HG03108 (cell line): ENCODE data around the gene RPL18A.
"Not testable (repeated sequence)": the region's sequence is repeated elsewhere in the genome, so short reads cannot be mapped to it uniquely, and the experiment has no call there.

Experiments used
- ATAC-seq: cut with Tn5 transposase; IDR thresholded peaks from one replicate; pipeline ENCODE4 v1.9.1; 2021; ENCODE audit warnings: moderate library complexity; ENCODE audit not compliant: unreplicated experiment

RPL18A gene

GRCh38 chr19:17866312-17866963 lies 6.7 kb downstream of the RPL18A start:
- ATAC-seq: no peak

DNA sequence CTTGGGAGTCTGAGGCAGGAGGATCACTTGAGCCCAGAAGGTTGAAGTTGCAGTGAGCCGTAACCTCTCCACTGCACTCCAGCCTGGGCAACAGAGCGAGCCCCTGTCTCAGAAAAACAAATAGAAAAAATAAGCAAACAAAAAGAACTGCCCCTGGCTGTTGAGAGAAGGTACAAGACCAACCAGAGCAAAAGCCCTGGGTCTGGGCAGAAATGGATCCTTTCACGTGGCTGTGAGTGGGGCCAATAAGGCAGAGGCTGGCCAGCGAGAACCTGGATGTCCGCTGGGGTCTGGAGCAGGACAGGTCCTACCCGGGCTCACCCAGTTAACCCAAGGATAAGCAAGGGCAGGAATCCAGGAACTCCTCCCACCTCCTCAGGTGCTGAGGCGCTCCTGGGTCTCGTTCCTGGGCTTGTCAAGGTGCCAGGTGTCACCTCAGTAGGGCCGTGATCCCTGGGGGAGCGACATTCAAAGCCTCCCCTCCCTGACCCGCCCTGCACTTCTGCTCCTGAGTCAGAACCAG lies 7.3 kb downstream of the RPL18A start:
- ATAC-seq: no peak

GRCh38 chr19:17868669-17869068 lies 9.0 kb downstream of the RPL18A start:
- ATAC-seq: no peak

- no peak for ATAC-seq
Measured at GRCh38 chr19:17869114-17869608, 9.5 kb downstream of the RPL18A start.

- ATAC-seq: no peak
Measured at GRCh38 chr19:17871032-17871877, 11.5 kb downstream of the RPL18A start.

DNA sequence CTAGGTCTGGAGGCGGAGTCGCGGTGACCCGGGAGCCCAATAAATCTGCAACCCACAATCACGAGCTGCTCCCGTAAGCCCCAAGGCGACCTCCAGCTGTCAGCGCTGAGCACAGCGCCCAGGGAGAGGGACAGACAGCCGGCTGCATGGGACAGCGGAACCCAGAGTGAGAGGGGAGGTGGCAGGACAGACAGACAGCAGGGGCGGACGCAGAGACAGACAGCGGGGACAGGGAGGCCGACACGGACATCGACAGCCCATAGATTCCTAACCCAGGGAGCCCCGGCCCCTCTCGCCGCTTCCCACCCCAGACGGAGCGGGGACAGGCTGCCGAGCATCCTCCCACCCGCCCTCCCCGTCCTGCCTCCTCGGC lies 12.2 kb downstream of the RPL18A start, which contains the start of gene SLC5A5:
Gene SLC5A5, plus strand, starts transcription at position 68 of the 373 bp plus-strand sequence. CDS start 375 bp downstream, outside the sequence.
- ATAC-seq: no peak

DNA sequence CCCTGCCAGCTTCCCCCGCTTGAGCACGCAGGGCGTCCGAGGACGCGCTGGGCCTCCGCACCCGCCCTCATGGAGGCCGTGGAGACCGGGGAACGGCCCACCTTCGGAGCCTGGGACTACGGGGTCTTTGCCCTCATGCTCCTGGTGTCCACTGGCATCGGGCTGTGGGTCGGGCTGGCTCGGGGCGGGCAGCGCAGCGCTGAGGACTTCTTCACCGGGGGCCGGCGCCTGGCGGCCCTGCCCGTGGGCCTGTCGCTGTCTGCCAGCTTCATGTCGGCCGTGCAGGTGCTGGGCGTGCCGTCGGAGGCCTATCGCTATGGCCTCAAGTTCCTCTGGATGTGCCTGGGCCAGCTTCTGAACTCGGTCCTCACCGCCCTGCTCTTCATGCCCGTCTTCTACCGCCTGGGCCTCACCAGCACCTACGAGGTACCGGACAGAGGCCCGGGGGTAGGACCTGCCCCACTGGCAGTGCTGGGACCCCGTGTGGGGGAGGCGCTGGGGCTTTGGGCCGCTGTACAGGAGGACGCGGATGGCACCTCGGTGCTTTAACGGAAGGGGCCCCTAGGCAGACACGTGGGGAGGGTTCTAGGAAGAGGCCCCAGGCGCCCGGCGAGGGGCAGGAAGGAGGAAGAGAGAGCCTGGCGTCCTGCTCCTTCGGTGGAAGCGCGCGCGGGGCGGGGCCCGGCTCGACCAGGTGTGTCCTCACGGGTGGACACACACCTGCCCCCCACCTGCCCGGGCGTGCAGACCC lies 12.7 kb downstream of the RPL18A start:
- no peak for ATAC-seq

GRCh38 chr19:17873786-17874757 lies 14.4 kb downstream of the RPL18A start:
- no peak for ATAC-seq

GRCh38 chr19:17874758-17875135 lies 15.0 kb downstream of the RPL18A start:
- no peak for ATAC-seq

- no peak for ATAC-seq
Measured at GRCh38 chr19:17877696-17878095, 18.0 kb downstream of the RPL18A start.

GRCh38 chr19:17879466-17879865 lies 19.8 kb downstream of the RPL18A start:
- ATAC-seq: no peak

GRCh38 chr19:17881701-17882100 lies 22.0 kb downstream of the RPL18A start:
- no peak for ATAC-seq

GRCh38 chr19:17883627-17884410 lies 24.1 kb downstream of the RPL18A start:
- no peak for ATAC-seq

DNA sequence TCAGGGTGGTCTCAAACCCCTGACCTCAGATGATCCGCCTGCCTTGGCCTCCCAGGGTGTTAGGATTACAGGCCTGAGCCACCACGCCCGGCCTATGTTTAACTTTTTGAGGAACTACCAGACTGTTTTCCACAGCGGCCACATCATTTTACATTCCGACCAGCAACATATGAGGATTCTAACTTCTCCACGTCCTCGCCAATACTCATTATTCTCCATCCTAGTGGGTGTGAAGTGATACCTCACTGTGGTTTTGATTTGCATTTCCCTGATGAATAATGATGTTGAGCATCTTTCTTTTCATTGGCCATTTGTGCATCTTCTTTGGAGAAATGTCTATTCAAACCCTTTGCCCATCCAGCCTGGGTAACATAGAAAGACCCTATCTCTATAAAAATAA lies 26.8 kb downstream of the RPL18A start:
- no peak for ATAC-seq

DNA sequence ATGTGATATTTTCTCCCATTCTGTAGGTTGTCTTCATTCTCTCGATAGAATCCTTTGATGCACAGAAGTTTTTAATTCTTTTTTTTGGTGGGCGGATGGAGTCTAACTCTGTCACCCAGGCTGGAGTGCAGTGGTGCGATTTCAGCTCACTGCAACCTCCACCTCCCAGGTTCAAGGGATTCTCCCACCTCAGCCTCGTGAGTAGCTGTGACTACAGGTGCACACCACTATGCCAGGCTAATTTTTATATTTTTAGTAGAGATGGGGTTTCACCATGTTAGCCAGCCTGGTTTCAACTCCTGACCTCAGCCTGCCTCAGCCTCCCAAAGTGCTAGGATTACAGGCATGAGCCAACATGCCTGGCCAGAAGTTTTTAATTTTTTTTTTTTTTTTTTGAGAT lies 27.5 kb downstream of the RPL18A start:
- not testable (repeated sequence) for ATAC-seq

- ATAC-seq: no peak
Measured at GRCh38 chr19:17888260-17888659, 28.6 kb downstream of the RPL18A start.

GRCh38 chr19:17889609-17890214 lies 30.0 kb downstream of the RPL18A start:
- ATAC-seq: no peak

DNA sequence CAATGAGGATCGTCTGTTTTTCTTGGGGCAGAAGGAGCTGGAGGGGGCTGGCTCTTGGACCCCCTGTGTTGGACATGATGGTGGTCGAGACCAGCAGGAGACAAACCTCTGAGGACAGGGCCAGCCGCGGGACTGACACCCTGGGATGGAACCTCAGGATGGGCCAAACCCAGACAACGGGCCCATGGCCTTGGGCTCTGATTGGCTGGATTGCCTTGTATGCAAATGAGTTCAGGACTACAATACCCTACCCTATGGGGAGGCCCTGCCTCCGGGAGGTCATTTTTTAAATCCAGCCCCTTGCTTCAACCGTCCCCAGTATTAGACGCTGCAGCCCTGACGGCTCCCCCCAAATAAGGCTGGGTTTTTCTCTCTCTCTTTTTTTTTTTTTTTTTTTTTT lies 34.1 kb downstream of the RPL18A start:
- ATAC-seq: no peak

- no peak for ATAC-seq
Measured at GRCh38 chr19:17902701-17903100, 43.0 kb downstream of the RPL18A start.
